Measurements from ENCODE around the gene OGFR.
A peak's percentile ranks its signal among the peaks of the same experiment; 100 is the strongest.

Gene OGFR

DNA sequence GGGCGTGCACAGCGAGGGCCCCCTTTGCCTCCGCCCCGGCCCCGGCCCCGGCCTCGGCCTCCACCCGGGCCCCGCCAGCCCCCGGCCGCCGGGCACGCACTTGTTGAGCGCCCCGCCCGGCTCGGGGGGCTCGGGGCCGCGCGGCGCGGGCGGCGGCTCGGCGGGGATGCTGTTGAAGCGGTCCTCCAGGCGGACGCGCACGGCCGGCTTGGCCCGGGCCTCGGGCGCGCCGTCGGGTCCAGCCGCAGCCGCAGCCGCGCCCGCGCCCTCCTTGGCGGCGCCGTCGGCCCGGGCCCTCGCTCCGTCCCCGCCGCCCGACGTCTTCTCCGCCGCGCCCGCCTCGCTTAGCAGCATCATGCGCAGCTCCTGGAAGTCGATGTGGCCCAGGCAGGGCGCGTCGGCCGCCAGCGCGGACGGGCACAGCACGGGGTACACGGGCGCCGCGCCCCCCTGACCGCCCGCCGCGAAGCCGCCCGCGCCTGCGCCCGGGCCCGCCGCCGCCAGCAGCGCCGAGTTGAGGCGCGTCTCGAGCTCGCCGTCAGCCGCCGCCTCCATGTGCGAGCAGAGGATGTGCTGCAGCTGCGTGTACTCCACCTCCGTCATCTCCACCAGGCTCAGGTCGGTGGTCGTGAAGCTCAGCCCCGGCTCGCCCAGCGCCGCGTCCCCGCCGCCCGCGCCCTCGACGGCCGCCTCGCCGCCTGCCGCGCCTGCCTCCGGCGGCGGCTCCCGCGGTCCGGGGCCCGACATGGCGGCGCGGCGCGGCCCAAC is 56.5 kb downstream of the OGFR start:
- DNase-seq (ENCODE audit: low read depth in 2 of 2) = no peak

DNA sequence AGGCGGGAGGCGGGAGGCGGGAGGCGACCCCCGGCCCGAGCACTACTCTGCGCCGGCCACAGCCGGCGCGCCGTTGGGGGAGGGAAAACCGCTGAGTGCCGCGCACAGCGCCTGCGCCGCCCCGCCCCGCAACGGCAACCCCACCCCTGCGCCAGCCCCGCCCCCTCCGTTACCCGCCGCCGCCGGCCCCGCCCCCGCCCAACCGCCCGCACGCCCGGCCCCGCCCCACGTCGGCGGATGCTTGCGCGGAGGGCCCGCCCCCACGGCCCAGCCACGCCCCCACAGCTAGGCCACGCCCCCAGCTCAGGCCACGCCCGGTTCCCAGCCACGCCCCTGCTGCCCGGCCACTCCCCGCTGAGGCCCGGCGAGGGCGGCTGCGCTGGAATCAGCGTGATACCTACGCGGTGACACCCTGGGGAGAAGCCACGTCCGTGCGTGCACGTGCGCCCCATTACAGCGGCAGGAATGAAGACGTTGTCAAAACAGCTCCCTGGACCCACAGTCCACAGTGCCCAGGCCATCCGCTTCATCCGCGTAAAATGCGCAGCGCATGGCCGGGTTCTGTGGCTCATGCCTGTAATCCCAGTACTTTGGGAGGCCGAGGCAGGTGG is 57.2 kb downstream of the OGFR start, which contains the start of gene TCFL5:
TCFL5 (minus strand) TSS at position 97 of the 611 bp plus-strand sequence. CDS start 152 bp downstream, outside the sequence.
- DNase-seq (ENCODE audit: low read depth in 2 of 2) = peak; percentile 66 to 68
